ENCODE measurements around the gene CYP2R1.

DNA sequence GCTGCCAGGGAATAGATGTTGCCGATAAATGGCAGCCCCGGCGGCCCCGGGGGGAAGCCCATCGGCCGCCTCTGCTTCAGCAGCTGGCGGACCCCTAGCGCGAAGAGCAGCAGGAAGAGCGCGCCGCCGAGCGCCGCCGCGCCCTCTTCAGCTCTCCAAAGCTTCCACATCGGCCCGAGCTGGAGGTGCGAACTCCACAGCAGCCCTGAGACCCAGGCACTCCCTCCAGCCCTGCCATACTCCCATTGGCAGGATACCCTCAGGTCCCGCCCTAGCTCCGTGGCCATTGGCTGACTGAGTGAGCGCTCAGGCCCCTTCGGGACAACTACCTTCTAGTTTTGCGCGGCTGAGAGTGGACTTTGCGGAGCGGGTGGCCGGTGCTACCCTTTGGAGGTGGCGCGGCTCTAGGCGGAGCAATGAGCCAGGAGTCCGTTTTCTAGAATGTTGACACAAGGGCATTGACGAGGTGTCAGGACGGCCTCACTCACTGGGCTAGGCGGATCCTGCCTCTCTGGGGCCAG is at the start of gene CYP2R1:
- no peak for TF ChIP-seq POLR2A (IDR thresholded peaks at IDR 0.05; ENCODE audit: low read depth, low read length)
- TF ChIP-seq, protein P1, sequence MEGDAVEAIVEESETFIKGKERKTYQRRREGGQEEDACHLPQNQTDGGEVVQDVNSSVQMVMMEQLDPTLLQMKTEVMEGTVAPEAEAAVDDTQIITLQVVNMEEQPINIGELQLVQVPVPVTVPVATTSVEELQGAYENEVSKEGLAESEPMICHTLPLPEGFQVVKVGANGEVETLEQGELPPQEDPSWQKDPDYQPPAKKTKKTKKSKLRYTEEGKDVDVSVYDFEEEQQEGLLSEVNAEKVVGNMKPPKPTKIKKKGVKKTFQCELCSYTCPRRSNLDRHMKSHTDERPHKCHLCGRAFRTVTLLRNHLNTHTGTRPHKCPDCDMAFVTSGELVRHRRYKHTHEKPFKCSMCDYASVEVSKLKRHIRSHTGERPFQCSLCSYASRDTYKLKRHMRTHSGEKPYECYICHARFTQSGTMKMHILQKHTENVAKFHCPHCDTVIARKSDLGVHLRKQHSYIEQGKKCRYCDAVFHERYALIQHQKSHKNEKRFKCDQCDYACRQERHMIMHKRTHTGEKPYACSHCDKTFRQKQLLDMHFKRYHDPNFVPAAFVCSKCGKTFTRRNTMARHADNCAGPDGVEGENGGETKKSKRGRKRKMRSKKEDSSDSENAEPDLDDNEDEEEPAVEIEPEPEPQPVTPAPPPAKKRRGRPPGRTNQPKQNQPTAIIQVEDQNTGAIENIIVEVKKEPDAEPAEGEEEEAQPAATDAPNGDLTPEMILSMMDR (IDR thresholded peaks at IDR 0.05; ENCODE audit: extremely low read depth in 1 of 2, insufficient read depth in 1 of 2, low read depth in 1 of 2, low read length in 2 of 2) = no peak
